Testis (tissue), 3 donors: ENCODE measurements around the gene WBP1L. TPM values are rescaled to one million over a fixed set of nuclear protein-coding genes. Genes with fewer than 3 reads are reported as not detected.

Experiments used
- DNase-seq: peaks from one replicate; pipeline ENCODE4 v3.0.0-alpha.2; 2019
- H3K27ac ChIP-seq, 2 donors: fragments of 200-600 bp; sonication (generic); one replicate each; pipeline ENCODE4 v1.5.1; 2019
- H3K27me3 ChIP-seq: fragments of 200-600 bp; sonication (generic); one replicate; pipeline ENCODE4 v1.5.1; 2019
- H3K36me3 ChIP-seq: fragments of 200-600 bp; sonication (generic); one replicate; pipeline ENCODE4 v1.5.1; 2017; ENCODE audit warnings: low read depth; ENCODE audit errors: missing control alignments
- H3K4me1 ChIP-seq: fragments of 200-600 bp; sonication (generic); one replicate; pipeline ENCODE4 v1.5.1; 2019
- H3K4me3 ChIP-seq, 2 donors: fragments of 200-600 bp; sonication (generic); one replicate each; pipeline ENCODE4 v1.5.1; 2017 to 2019
- H3K9me3 ChIP-seq: fragments of 200-600 bp; sonication (generic); one replicate; pipeline ENCODE4 v1.5.1; 2017
- CTCF ChIP-seq, 3 experiments: fragments of 450-650 bp in 2 of 3; fragments of 200-600 bp in 1 of 3; sonication (generic) in 1 of 3; IDR thresholded peaks; one replicate each; pipeline ENCODE4 v1.5.1; 2016 to 2019; ENCODE audit warnings: antibody characterized with exemption in 3 of 3, mild to moderate bottlenecking in 2 of 3, moderate library complexity in 1 of 3
- POLR2A ChIP-seq: fragments of 450-650 bp; IDR thresholded peaks from one replicate; pipeline ENCODE4 v1.6.1; 2017; ENCODE audit warnings: antibody characterized with exemption, mild to moderate bottlenecking, moderate library complexity
- WGBS, 2 donors: methylation state at CpG; one replicate each; pipeline ENCODE4 v1.1.5; 2018; 5-methylcytosine and 5-hydroxymethylcytosine counted together
- intact Hi-C: fragments of 100-400 bp; cut with DNase I; formaldehyde crosslinking; loops from one replicate; pipeline ENCODE4 v1.15.1; 2023; ENCODE audit warnings: low total_unique reads
- polyA plus RNA-seq: library from polyadenylated mRNA; stranded (reverse); fragments of 350-450 nt; fragmentation: Illumina TruSeq; extraction: RNeasy Lipid Tissue Mini Kit (QIAGEN cat#74804); gene quantifications from one replicate; pipeline ENCODE4 v1.2.3, GENCODE V29; 2014; ENCODE audit warnings: low read depth, low replicate concordance; ENCODE audit not compliant: insufficient read depth
- total RNA-seq, 2 donors: library from RNA; depleted of rRNA; stranded (reverse); fragments of >200 nt; gene quantifications; one replicate each; pipeline ENCODE4 v1.2.3, GENCODE V29; 2016

WBP1L gene
- total and polyA plus RNA-seq, 3 donors from 2014 or later: 72.4 to 165 (median 113) TPM

- TF ChIP-seq POLR2A: no peak
- TF ChIP-seq CTCF (IDR thresholded peaks at IDR 0.05): no peak
- no peak for DNase-seq
- intact Hi-C loops: no loop called here
- Histone ChIP-seq H3K9me3 (no peaks in the 10 kb centered on the region), H3K4me3 (no peak overlapping the region), H3K27ac (peak overlapping the region; percentile 70 to 82), H3K27me3 (no peaks in the 10 kb centered on the region), H3K4me1 (peaks cover 67% of the 10 kb centered on the region), H3K36me3 (no peaks in the 10 kb centered on the region)
- WGBS, 2 donors: 56 to 83% methylated on average over 3 of the region's 3 CpGs
Measured at GRCh38 chr10:102770108-102770482, 26.3 kb downstream of the WBP1L start.

- intact Hi-C loops: no loop called here
- Histone ChIP-seq H3K4me3 (no peak overlapping the region), H3K4me1 (peaks cover 72% of the 10 kb centered on the region), H3K27me3 (no peaks in the 10 kb centered on the region), H3K27ac (peak overlapping the region; percentile 70 to 82), H3K9me3 (no peaks in the 10 kb centered on the region), H3K36me3 (no peaks in the 10 kb centered on the region)
- TF ChIP-seq POLR2A (no peak), CTCF (IDR thresholded peaks at IDR 0.05) (no peak)
- peak; percentile 68 for DNase-seq
- WGBS, 2 donors: 35 to 58% methylated on average over 1 of the region's 1 CpG
Measured at GRCh38 chr10:102770792-102771191, 27.0 kb downstream of the WBP1L start.

GRCh38 chr10:102773320-102773719, 29.6 kb downstream of the WBP1L start:
- Histone ChIP-seq H3K4me3 (no peak overlapping the region), H3K27ac (peak overlapping the region; percentile 93), H3K36me3 (no peaks in the 10 kb centered on the region), H3K27me3 (no peaks in the 10 kb centered on the region), H3K4me1 (peaks cover 83% of the 10 kb centered on the region), H3K9me3 (no peaks in the 10 kb centered on the region)
- no peak for TF ChIP-seq POLR2A
- no peak for TF ChIP-seq CTCF (IDR thresholded peaks at IDR 0.05)
- 38 to 41% methylated on average over 1 of the region's 1 CpG for WGBS, 2 donors
- intact Hi-C loops: no loop called here
- DNase-seq: no peak

- H3K27ac ChIP-seq: peak overlapping the region; percentile 93
- no peaks in the 10 kb centered on the region for H3K36me3 ChIP-seq
- no peaks in the 10 kb centered on the region for H3K27me3 ChIP-seq
- 74 to 89% methylated on average over 5 of the region's 5 CpGs for WGBS, 2 donors
- H3K4me1 ChIP-seq: peaks cover 90% of the 10 kb centered on the region
- intact Hi-C loops: no loop called here
- no peak for TF ChIP-seq POLR2A
- TF ChIP-seq CTCF (IDR thresholded peaks at IDR 0.05): no peak
- no peak overlapping the region for H3K4me3 ChIP-seq
- DNase-seq: no peak
- H3K9me3 ChIP-seq: no peaks in the 10 kb centered on the region
Measured at GRCh38 chr10:102773986-102774385, 30.2 kb downstream of the WBP1L start.

GRCh38 chr10:102775201-102775934, 31.6 kb downstream of the WBP1L start:
- intact Hi-C loops: no loop called here
- TF ChIP-seq CTCF (IDR thresholded peaks at IDR 0.05): no peak
- no peak for TF ChIP-seq POLR2A
- Histone ChIP-seq H3K4me3 (peak overlapping the region in 1 of 2 donors; percentile 43), H3K36me3 (no peaks in the 10 kb centered on the region), H3K9me3 (no peaks in the 10 kb centered on the region), H3K4me1 (peaks cover 88% of the 10 kb centered on the region), H3K27me3 (no peaks in the 10 kb centered on the region), H3K27ac (peak overlapping the region; percentile 93)
- 31 to 32% methylated on average over 16 of the region's 16 CpGs for WGBS, 2 donors
- peak; percentile 79 for DNase-seq
